ENCODE data around the gene CFAP210.
"Not testable (repeated sequence)": the region's sequence is repeated elsewhere in the genome, so short reads cannot be mapped to it uniquely, and the experiment has no call there.

CFAP210 gene

GRCh38 chr2:169712791-169713227 lies 18.6 kb upstream of the CFAP210 start:
- no peak for DNase-seq

DNA sequence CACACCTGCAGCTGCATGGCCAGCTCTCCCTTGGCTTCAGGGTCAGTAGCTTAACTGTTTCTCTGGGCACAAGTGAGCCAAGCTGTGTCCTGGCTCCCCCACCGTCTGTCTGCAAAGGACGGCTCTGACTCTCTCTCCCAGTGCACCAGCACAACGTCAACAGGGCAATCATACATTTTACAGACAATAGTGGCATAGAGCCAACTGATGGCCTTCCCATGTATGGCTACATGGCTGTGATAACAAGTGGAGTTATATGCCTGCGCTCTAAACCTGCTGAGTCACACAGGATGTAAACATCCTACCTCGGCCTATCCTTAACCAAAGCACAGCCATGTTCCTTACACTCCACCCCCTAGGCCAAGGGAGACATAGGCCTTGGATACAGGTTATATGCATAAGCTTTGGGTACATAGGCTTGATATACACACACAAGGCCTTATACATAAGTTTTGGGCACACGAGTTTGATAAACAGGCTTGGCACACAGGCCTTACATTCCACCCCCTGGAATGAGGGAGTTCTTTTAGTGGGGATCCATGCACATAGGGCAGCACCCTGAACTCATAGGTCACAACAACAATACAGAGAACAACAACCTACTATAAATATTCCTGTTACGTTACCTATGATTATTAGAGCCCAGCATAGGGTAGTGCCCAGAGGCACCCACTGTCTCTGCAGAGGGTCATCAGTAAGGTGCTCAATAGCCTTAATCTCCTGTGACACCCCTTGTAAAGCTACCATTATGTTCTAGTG lies 17.7 kb upstream of the CFAP210 start:
- DNase-seq = no peak

DNA sequence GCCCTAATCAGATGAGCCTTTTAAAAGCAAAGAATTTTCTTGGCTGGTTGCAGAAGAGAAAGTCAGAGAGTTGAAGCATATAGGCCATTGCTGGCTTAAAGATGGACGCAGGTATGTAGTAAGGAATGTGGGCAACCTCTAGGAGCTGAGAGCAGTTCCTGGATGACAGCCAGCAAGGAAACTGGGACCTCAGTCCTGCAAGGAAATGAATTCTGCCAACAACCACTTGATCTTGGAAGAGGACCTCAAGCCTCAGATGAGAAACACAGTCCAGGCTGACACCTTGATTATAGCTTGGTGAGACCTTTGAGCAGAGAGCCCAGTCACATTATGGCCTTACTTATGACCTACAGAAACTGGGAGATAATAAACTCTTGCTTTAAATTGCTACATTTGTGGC lies 15.8 kb upstream of the CFAP210 start:
- DNase-seq = no peak

GRCh38 chr2:169709331-169709730 lies 15.1 kb upstream of the CFAP210 start:
- DNase-seq = no peak

DNA sequence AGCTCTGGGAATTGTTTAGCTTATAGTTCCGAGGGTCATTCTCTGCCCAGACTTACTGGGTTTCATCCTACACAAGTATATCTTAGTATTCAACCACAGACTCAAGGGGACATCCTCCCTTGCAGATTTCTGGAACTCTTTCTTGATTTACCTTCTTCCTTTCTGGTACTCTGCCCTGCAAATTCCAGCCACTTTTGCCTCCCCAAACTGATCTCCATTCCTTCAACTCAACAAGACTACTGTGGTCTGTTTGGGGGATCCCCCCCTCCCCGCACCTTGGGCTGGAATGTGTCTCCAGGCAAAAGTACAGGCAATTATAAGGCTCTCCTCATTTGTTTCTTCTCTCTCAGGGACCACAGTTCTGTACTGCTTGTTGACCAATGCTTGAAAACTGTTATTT lies 13.4 kb upstream of the CFAP210 start:
- no peak for DNase-seq

- no peak for DNase-seq
Observed at GRCh38 chr2:169705927-169706326, 11.7 kb upstream of the CFAP210 start.

DNA sequence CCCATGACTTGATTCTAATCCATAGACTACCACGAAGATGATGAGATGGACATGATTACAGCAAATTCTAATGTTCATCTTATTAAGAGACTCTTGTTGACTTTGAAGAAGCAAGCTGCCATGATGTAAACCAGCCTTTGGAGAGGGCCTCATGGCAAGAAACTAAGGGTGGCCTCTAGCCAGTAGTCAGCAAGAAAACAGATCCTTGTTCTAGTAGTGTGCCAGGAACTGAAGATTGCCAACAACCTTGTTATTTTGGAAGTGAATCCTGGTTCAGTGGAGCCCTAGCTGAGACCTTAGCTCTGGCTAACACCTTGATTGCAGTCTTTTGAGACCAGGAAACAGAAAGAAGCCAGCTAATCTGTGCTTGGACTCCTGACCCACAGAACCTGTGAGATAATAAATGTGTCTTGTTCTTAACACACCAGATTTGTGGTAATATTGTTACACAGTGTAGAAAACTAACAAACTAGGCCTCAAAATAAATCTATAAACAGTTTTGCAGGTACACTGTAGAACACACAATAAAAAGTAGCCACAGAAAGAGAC lies 10.0 kb upstream of the CFAP210 start:
- DNase-seq = no peak

DNA sequence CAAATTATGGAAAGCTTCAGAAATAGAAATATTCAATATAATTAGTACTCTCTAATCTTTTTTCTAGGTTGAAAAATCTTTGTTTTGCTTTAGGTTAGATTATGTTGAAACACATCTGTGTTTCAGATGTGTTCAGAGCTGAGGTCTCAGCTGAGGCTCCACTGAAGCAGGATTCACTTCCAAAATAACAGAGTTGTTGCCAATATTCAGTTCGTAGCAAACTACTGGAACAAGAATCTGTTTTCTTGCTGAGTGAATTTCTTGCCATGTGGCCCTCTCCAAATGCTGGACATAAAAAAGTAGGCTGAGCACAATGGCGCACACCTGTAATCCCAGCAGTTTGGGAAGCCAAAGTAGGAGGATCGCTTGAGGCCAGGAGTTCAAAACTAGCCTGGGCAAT lies 8.8 kb upstream of the CFAP210 start:
- no peak for DNase-seq

DNA sequence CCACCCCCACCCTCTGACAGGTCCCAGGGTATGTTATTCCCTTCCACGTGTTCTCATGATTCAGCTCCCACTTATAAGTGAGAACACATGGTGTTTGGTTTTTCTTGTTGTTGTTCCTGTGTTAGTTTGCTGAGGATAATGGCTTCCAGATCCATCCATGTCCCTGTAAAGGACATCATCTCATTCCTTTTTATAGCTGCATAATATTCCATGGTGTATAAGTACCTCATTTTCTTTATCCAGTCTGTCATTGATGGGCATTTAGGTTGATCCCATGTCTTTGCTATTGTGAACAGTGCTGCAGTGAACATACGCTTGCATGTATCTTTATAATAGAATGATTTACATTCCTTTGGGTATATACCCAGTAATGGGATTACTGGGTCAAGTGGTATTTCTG lies 5.0 kb upstream of the CFAP210 start:
- not testable (repeated sequence) for DNase-seq

GRCh38 chr2:169696381-169696780 lies 2.2 kb upstream of the CFAP210 start:
- no peak for DNase-seq

- no peak for DNase-seq
Observed at GRCh38 chr2:169694894-169695260, 672 bp upstream of the CFAP210 start.

- no peak for DNase-seq
Observed at GRCh38 chr2:169693360-169693759, 845 bp downstream of the CFAP210 start.

GRCh38 chr2:169692718-169693117 lies 1.5 kb downstream of the CFAP210 start:
- no peak for DNase-seq

- no peak for DNase-seq
Observed at GRCh38 chr2:169690958-169691357, 3.2 kb downstream of the CFAP210 start.

DNA sequence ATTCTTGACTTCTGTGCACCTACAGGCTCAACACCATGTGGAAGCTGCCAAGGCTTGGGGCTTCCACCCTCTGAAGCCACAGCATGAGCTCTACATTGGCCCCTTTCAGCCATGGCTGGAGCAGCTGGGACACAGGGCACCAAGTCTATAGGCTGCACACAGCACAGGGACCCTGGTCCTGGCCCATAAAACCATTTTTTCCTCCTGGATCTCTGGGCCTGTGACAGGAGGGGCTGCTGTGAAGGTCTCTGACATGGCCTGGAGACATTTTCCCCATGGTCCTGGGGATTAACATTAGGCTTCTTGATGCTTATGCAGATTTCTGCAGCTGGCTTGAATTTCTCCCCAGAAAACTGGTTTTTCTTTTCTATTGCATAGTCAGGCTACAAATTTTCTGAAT lies 6.3 kb downstream of the CFAP210 start:
- not testable (repeated sequence) for DNase-seq

DNA sequence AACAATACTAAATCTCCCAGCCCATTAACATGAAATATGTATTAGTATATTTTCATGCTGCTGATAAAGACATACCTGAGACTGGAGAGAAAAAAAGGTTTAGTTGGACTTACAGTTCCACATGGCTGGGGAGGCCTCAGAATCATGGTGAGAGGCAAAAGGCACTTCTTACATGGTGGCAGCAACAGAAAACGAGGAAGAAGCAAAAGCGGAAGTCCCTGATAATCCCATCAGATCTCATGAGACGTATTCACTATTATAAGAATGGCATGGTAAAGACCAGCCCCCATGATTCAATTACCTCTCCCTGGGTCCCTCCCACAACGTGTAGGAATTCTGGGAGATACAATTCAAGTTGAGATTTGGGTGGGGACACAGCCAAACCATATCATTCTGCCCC lies 7.4 kb downstream of the CFAP210 start:
- DNase-seq = not testable (repeated sequence)

- not testable (repeated sequence) for DNase-seq
Observed at GRCh38 chr2:169684712-169685111, 9.5 kb downstream of the CFAP210 start.

DNA sequence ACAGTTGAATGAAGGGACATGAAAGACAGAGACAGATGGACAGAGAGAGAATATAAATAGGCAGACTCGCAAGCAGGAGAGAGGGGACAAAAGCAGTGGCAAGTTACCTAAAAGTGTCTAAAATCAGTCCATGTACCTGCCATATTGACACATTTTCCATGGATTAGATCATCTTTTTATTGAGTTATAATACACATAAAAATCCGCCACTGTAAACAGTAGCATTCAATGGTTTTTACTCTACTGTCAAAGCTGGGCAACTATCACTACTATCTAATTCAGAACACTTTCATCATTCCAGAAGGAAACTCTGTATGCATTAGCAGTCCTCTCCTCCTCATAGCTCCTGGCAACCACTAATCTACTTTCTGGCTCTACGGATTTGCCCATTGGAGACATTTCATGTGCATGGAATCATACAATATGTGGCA lies 10.1 kb downstream of the CFAP210 start:
- no peak for DNase-seq

GRCh38 chr2:169683425-169684134 lies 10.6 kb downstream of the CFAP210 start:
- DNase-seq = no peak

DNA sequence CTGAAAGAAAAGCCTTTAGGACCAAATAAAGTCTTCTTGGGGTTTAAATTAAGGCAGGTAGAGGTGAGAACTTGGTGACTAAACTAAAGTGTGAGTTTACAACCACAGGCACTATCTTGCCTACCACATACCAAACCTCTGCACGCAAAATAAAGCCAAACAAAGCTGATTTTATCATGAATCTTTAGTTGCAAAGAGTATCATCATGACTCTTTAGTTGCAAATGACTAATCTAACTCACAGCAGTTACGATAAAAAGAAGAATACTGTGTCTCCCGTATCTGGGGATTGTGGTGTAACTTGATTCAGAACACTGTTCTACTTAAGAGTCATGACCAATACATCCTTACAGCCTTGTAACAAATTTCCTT lies 11.2 kb downstream of the CFAP210 start:
- no peak for DNase-seq

DNA sequence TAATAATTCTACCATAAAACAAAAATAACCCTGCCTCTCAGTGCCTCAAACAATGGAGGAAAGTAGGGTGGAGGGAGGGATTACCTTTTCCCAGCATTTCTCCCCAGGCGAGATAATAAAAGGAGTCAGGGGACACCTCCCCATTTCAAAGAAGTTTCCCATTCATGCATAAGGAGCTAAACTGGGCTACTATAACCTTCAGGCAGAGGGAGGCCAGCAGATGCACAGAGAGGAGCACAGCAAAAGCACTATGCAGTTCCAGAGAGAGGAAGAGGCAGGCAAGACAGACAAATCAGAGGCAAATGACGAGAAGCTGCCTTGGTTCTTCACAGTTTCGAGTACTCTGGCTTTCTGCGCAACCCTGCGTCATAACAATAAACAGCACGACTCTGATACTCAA lies 17.4 kb downstream of the CFAP210 start:
- no peak for DNase-seq

DNA sequence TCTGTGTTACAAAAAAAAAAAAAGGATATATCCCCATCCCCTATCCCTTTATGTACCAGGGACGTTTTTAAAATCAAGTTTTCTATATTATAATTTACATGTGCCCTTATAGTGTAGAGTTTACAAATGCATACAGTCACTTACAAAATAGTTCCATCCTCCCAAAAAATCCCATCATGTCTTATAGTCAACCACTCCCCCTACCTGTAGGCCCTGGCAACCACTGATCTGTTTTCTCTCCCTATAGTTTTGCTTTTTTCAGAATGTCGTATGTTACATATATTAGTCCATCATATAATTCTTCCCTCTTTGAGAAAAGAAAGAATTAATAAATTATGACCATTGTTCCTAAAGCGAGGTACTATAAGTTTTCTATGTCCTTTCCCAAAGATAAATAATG lies 17.8 kb downstream of the CFAP210 start:
- no peak for DNase-seq

GRCh38 chr2:169673921-169674320 lies 20.3 kb downstream of the CFAP210 start:
- no peak for DNase-seq

GRCh38 chr2:169673106-169673505 lies 21.1 kb downstream of the CFAP210 start:
- no peak for DNase-seq
